ENCODE results near the gene C6orf15.

Gene C6orf15

GRCh38 chr6:31112478-31112877, at the start of gene C6orf15:
C6orf15 (minus strand) TSS chr6:31112575; CDS start chr6:31112555, 20 bp downstream.
- TF ChIP-seq CTCF (IDR thresholded peaks at IDR 0.05; ENCODE audit: extremely low read depth, missing control alignments): no peak
- no peak for DNase-seq (ENCODE audit: low spot score)

DNA sequence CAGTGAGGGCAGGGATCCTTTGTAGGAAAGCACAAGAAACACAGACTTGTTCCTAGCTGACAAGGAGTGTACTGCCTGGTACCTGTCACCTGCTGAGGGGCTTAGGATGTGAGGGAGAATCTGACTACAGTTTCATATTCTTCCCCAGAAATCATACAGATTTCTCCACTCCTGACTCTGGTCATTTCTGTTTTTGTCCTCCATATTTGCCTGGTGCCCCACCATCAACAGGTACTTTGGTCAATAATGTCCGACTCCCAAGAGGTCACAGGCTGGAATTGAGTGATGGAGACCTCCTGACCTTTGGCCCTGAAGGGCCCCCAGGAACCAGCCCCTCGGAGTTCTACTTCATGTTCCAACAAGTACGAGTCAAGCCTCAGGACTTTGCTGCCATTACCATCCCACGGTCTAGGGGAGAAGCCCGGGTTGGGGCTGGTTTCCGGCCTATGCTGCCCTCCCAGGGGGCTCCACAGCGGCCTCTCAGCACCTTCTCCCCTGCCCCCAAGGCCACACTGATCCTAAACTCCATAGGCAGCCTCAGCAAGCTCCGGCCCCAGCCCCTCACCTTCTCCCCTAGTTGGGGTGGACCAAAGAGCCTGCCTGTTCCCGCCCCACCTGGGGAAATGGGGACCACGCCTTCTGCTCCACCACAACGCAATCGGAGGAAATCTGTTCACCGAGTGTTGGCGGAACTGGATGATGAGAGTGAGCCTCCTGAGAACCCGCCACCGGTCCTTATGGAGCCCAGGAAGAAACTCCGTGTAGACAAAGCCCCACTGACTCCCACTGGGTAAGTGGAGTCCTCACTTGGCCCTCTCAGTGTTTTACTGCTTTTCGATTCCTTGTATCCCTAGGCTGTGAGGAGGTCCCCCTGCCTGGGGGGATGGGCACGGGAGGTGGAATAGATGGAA, 49.1 kb upstream of the C6orf15 start:
- DNase-seq (ENCODE audit: low spot score): no peak

DNA sequence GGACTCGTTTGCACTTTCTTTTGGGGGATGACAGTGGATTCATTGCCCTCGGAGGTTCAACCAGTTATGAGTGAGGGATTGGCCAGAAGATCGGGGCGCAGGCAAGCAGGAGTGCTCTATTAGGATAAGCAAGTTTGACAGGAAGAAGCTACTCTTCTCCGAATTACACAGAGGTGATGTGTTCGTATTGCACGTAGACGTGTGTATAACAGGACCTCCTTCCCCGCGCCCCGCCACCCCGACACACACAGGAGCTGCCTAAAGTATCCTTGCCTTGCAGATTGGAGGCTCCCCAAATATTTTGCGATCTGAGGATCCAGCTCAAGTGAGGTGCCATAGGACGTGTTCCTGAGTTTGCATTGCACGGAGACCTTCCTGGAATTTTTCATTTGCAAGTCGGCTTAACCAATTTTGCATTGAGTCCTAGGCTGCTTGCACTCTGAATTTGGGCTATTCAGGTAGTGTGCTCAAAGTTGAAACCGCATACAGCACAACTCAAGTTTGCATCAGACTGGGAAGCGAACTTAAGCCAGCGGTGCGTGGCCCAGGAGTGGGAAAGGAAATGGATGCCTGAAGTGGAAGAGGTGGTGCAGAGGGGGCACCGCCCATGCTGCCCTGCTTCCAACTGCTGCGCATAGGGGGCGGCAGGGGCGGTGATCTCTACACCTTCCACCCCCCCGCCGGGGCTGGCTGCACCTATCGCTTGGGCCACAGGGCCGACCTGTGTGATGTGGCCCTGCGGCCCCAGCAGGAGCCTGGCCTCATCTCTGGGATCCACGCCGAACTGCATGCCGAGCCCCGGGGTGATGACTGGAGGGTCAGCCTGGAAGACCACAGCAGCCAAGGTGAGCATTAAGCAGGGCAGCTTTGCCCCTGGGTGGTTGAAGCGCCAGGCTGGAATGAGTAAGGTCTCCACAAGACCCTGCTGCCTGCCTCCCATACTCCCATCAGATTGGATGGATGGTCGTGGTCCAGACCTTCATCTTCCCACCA, 46.8 kb upstream of the C6orf15 start:
- TF ChIP-seq CTCF (IDR thresholded peaks at IDR 0.05; ENCODE audit: extremely low read depth, missing control alignments): no peak
- DNase-seq (ENCODE audit: low spot score): no peak

More for the DNA sequence above, 49.1 kb upstream of the C6orf15 start:
- TF ChIP-seq CTCF (IDR thresholded peaks at IDR 0.05; ENCODE audit: extremely low read depth, missing control alignments): no peak

DNA sequence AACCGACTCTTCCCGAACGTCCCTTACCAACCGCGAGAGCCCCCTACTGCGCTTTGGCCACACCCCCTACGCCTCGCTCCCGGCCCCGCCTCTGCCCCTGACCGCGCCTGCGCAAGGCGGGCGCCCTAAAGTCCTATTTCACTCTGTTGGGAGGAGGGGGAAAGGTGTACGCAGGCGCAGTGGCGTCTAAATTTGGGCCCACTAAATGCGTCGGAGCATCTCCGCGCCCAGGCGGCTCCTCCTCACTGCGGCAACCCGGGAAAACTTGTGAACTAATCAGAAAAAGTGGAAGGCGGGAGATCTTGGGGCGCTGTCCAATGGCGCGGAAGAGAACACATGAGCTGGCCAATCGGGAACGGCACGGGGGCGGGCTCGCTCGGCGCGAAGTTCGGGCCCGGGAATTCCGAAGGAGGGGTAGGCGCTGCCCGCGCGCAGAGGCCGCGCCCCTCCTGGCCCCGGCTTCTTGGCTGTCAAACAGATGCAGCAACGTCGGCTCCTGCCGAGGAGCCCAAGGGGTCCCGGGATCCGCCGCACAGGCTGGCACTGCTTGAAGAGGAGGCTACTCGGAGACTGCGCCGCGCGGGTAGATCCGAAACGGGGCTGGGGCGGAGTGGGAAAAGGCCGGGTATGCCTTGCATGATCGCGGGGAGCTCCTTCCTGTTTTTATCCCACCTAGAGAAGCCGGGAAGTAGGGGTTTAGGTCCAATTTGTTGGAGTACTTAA, 45.9 kb upstream of the C6orf15 start, which contains the start of gene TCF19:
TSS of gene TCF19 (plus strand) at position 450 of the 723 bp plus-strand sequence. CDS start 881 bp downstream, outside the sequence.
- TF ChIP-seq CTCF (IDR thresholded peaks at IDR 0.05; ENCODE audit: extremely low read depth, missing control alignments): no peak
- DNase-seq (ENCODE audit: low spot score): peak; percentile 99

- DNase-seq (ENCODE audit: low spot score): no peak
These were observed 45.3 kb upstream of the C6orf15 start, which contains the start of gene CCHCR1 for GRCh38 chr6:31157513-31158139. CCHCR1 (minus strand) TSS chr6:31157802; CDS start chr6:31157600, 202 bp downstream.

More at GRCh38 chr6:31157513-31158139, 45.3 kb upstream of the C6orf15 start, which contains the start of gene CCHCR1:
- no peak for TF ChIP-seq CTCF (IDR thresholded peaks at IDR 0.05; ENCODE audit: extremely low read depth, missing control alignments)

All from GM20000 (cell line).